Measurements from ENCODE around the gene SPSB1. TPM values are rescaled to one million over a fixed set of nuclear protein-coding genes. Genes with fewer than 3 reads are reported as not detected.

Gene SPSB1
- total RNA-seq, 4 donors from 2014 or later = 28.3 to 49.2 (median 42.1) TPM

DNA sequence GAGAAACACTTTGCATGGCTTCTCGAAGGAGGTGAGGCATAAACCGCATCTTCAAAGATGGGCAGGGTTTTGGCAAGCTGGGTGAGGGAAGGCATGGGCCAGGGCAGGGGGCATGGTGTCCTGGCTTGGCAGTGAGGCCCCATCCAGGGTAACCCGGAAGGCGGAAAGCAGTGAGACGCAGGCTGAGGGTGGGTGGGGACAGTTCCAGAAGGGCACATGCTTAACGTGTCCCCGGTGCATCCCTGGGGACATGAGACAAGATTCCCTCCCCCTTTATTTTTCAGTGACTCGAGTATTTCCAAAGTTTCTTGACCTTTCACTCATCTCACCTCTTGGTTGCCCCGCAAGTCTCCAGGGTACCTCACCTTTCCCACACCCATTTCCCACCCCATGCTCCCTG is 123.8 kb downstream of the SPSB1 start:
- DNase-seq (ENCODE audit: low spot score in 2 of 2) = no peak
- Histone ChIP-seq H3K36me3 (no peaks in the 10 kb centered on the region), H3K4me1 (peaks cover 32% of the 10 kb centered on the region), H3K9me3 (no peaks in the 10 kb centered on the region), H3K4me3 (no peak overlapping the region), H3K27ac (no peak overlapping the region), H3K27me3 (no peaks in the 10 kb centered on the region)
- 84% methylated on average over 9 of the region's 9 CpGs for WGBS
- TF ChIP-seq POLR2A (IDR thresholded peaks at IDR 0.05) (no peak), POLR2AphosphoS5 (IDR thresholded peaks at IDR 0.05) (no peak), EP300 (IDR thresholded peaks at IDR 0.05) (no peak)
- TF ChIP-seq, protein P1, sequence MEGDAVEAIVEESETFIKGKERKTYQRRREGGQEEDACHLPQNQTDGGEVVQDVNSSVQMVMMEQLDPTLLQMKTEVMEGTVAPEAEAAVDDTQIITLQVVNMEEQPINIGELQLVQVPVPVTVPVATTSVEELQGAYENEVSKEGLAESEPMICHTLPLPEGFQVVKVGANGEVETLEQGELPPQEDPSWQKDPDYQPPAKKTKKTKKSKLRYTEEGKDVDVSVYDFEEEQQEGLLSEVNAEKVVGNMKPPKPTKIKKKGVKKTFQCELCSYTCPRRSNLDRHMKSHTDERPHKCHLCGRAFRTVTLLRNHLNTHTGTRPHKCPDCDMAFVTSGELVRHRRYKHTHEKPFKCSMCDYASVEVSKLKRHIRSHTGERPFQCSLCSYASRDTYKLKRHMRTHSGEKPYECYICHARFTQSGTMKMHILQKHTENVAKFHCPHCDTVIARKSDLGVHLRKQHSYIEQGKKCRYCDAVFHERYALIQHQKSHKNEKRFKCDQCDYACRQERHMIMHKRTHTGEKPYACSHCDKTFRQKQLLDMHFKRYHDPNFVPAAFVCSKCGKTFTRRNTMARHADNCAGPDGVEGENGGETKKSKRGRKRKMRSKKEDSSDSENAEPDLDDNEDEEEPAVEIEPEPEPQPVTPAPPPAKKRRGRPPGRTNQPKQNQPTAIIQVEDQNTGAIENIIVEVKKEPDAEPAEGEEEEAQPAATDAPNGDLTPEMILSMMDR (IDR thresholded peaks at IDR 0.05) = no peak

DNA sequence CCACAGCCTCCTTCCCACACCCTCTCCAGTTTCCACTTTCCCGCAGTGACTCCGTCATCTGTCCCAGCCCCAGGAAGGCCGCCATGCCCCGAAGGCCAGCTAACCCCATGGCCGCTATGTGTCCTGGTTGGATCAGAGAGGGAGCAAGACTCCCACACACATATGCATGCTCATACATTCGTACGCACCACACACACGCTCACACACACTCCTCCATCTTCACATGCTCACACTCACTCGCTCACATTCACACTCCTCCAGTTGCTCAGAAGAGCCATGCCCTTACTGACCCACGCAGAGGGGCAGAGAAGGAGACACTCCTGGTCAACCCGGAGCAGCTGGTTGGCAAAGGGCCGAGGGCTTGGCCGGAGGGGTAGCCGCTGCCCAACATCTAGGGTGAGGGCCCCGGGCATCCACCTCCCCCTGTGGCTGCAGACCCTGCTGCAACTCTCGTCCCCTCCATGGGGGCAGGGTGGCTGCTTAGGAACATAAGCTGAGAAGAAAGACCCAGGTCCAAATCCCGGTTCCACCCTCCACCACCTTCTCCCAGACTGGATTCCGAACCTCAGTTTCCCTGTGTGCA is 124.3 kb downstream of the SPSB1 start:
- H3K4me1 ChIP-seq = peaks cover 32% of the 10 kb centered on the region

DNA sequence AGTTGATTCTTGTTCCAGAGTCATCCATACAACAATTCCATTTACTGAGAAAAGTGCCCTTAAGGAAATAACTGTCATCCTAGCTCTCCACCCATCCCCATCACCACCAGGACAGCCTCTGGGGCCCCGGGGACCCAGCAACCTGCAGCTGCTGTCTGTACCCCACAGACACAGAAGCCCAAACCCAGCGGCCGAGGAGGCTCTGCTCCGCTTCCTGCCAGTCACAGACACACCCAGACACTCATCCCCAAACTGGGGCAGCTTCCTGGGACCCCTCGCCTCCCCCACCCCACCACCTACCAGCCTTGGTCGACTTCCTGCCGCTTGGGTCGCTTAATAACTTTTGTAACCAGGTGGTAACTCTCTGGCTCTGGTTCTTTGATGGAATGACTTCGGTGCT is 125.0 kb downstream of the SPSB1 start:
- Histone ChIP-seq H3K9me3 (no peaks in the 10 kb centered on the region), H3K36me3 (no peaks in the 10 kb centered on the region), H3K27me3 (no peaks in the 10 kb centered on the region), H3K4me1 (peaks cover 27% of the 10 kb centered on the region), H3K4me3 (no peak overlapping the region), H3K27ac (no peak overlapping the region)
- TF ChIP-seq, protein P1 (IDR thresholded peaks at IDR 0.05) = no peak
- TF ChIP-seq POLR2A (IDR thresholded peaks at IDR 0.05) (no peak), EP300 (IDR thresholded peaks at IDR 0.05) (no peak), POLR2AphosphoS5 (IDR thresholded peaks at IDR 0.05) (no peak)
- DNase-seq (ENCODE audit: low spot score in 2 of 2) = no peak
- WGBS = 81% methylated on average over 9 of the region's 9 CpGs

More for the DNA sequence above, 124.3 kb downstream of the SPSB1 start:
- Histone ChIP-seq H3K27ac (no peak overlapping the region), H3K9me3 (no peaks in the 10 kb centered on the region), H3K36me3 (no peaks in the 10 kb centered on the region), H3K27me3 (no peaks in the 10 kb centered on the region), H3K4me3 (no peak overlapping the region)
- WGBS = 93% methylated on average over 18 of the region's 18 CpGs
- no peak for DNase-seq (ENCODE audit: low spot score in 2 of 2)
- TF ChIP-seq EP300 (IDR thresholded peaks at IDR 0.05) (no peak), POLR2AphosphoS5 (IDR thresholded peaks at IDR 0.05) (no peak), POLR2A (IDR thresholded peaks at IDR 0.05) (no peak)
- TF ChIP-seq, protein P1 (IDR thresholded peaks at IDR 0.05) = no peak

DNA sequence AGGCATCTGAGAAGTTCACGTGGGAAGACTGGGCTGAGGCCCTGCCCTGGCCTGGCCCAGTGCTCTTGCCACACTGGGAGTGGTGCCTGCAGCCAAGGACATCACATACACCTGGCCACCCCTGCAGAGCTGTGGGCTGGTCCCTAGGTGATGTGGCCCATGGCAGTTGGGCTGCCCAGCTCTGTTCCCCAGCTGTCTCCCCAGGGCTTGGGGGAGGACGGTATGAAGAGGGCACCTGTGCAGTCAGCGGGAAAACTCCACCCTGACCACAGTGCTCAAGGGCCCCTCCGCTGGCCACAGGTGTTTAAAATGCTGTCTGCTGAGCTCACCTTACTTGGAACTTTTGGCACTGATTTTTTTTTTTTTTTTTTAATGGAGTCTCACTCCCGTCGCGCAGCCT is 126.2 kb downstream of the SPSB1 start:
- 94% methylated on average over 6 of the region's 7 CpGs for WGBS
- Histone ChIP-seq H3K27ac (no peak overlapping the region), H3K4me3 (no peak overlapping the region), H3K27me3 (no peaks in the 10 kb centered on the region), H3K36me3 (no peaks in the 10 kb centered on the region), H3K9me3 (no peaks in the 10 kb centered on the region), H3K4me1 (peaks cover 16% of the 10 kb centered on the region)
- no peak for DNase-seq (ENCODE audit: low spot score in 2 of 2)
- TF ChIP-seq POLR2AphosphoS5 (IDR thresholded peaks at IDR 0.05) (no peak), POLR2A (IDR thresholded peaks at IDR 0.05) (no peak), EP300 (IDR thresholded peaks at IDR 0.05) (no peak)
- TF ChIP-seq, protein P1 (IDR thresholded peaks at IDR 0.05) = no peak

Other genes with a start within 250 kb of the SPSB1 start
- 1 to 10 TPM; 3.3 to 6.5 (median 3.8) TPM for gene SLC2A5, start 223.3 kb upstream of the SPSB1 start, total RNA-seq
- gene GPR157, start 163.8 kb upstream of the SPSB1 start, total RNA-seq = 10 to 100 TPM; 38.9 to 62.8 (median 44.2) TPM
- 100 to 1,000 TPM in 2 of 4 donors, 10 to 100 TPM in 2; 83.6 to 130 (median 106) TPM for gene H6PD, start 58.1 kb upstream of the SPSB1 start, total RNA-seq
- 1 to 10 TPM; 2.3 to 9.7 (median 5.3) TPM for gene SLC25A33, start 246.6 kb downstream of the SPSB1 start, total RNA-seq